MCF 10A (cell line): Measurements from ENCODE around the gene GBE1. TPM values are rescaled to one million over a fixed set of nuclear protein-coding genes. Genes with fewer than 3 reads are reported as not detected.
A peak's percentile ranks its signal among the peaks of the same experiment; 100 is the strongest.
"Not testable (repeated sequence)": the region's sequence is repeated elsewhere in the genome, so short reads cannot be mapped to it uniquely, and the experiment has no call there.

Source experiments
- BruUV-seq: library from RNA; stranded (reverse); fragments of 400-500 nt; replicated peaks from 2 replicates; lab custom pipeline; 2021; lab: Mats Ljungman, UMichigan
- CTCF ChIA-PET: fragments of 300-600 bp; sonication (Branson Sonifier 250); formaldehyde crosslinking; extraction: SDS; loops from one replicate; lab custom pipeline; 2021; ENCODE audit warnings: antibody characterized with exemption, inconsistent platforms; lab: Yijun Ruan, JAX
- POLR2A ChIA-PET: fragments of 300-600, 350-650 bp; sonication (Branson Sonifier 250); formaldehyde crosslinking; extraction: SDS; loops from one replicate; lab custom pipeline; 2020; ENCODE audit warnings: antibody characterized with exemption, inconsistent platforms; lab: Yijun Ruan, JAX
- DNase-seq: peaks from one replicate; pipeline ENCODE4 v3.0.0-alpha.2; 2018; ENCODE audit not compliant: unreplicated experiment
- H3K27ac Mint-ChIP-seq: one replicate; pipeline ENCODE4 v1.8.0; 2022; ENCODE audit warnings: mild to moderate bottlenecking, low read depth, mixed read lengths; ENCODE audit not compliant: unreplicated experiment
- H3K27me3 Mint-ChIP-seq: one replicate; pipeline ENCODE4 v1.8.0; 2022; ENCODE audit warnings: mixed read lengths; ENCODE audit not compliant: insufficient read depth, unreplicated experiment
- H3K36me3 Mint-ChIP-seq: one replicate; pipeline ENCODE4 v1.8.0; 2022; ENCODE audit warnings: mild to moderate bottlenecking, moderate library complexity, mixed read lengths; ENCODE audit not compliant: insufficient read depth, unreplicated experiment
- H3K4me1 Mint-ChIP-seq: one replicate; pipeline ENCODE4 v1.8.0; 2022; ENCODE audit warnings: mixed read lengths; ENCODE audit not compliant: insufficient read depth, unreplicated experiment
- H3K4me3 Mint-ChIP-seq: one replicate; pipeline ENCODE4 v1.8.0; 2022; ENCODE audit warnings: mild to moderate bottlenecking, moderate library complexity, mixed read lengths; ENCODE audit not compliant: unreplicated experiment
- H3K9me3 Mint-ChIP-seq: one replicate; pipeline ENCODE4 v1.8.0; 2022; ENCODE audit warnings: mixed read lengths; ENCODE audit not compliant: unreplicated experiment
- intact Hi-C: fragments of 100-400 bp; cut with micrococcal nuclease; formaldehyde crosslinking; loops from 2 replicates; pipeline ENCODE4 v1.14.1; 2022
- total RNA-seq: library from RNA; stranded (reverse); gene quantifications from 2 replicates; pipeline ENCODE4 v1.2.3, GENCODE V29; 2022
- TF ChIP-seq, protein P1 (sequence below): fragments of 200-600 bp; IDR thresholded peaks from one replicate; pipeline ENCODE4 v1.8.0; 2022; ENCODE audit warnings: antibody characterized with exemption, mild to moderate bottlenecking; ENCODE audit not compliant: unreplicated experiment

The GBE1 gene
- total RNA-seq, 1 experiment from 2014 or later: 41.8 TPM

DNA sequence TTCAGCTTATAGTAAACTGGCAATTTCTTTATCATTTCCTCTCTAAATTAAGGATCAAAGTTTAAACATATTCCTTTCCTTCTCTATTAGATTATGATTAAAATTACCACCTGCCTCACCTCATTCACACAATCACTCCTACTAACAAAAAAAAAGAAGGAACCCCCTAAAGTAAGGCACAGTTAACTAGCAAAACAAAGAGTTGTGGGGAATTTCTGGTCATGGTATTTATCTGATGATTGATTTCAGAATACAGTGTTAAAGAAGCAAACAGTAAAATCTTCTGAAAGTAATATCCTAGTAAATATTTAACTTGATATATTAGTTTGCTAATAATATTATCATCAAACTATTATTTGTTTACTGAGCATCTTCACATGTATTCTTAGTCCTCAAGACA, 8.8 kb downstream of the GBE1 start:
- no peaks in the 10 kb centered on the region for H3K27me3 Mint-ChIP-seq
- H3K27ac Mint-ChIP-seq: no peak overlapping the region
- CTCF ChIA-PET: interaction anchor here (0.7 to 1.1 kb wide), 2 partner anchors 11 to 29 kb away, joined by 3 read pairs; no protein-coding TSS in a partner anchor
- TF ChIP-seq, protein P1, sequence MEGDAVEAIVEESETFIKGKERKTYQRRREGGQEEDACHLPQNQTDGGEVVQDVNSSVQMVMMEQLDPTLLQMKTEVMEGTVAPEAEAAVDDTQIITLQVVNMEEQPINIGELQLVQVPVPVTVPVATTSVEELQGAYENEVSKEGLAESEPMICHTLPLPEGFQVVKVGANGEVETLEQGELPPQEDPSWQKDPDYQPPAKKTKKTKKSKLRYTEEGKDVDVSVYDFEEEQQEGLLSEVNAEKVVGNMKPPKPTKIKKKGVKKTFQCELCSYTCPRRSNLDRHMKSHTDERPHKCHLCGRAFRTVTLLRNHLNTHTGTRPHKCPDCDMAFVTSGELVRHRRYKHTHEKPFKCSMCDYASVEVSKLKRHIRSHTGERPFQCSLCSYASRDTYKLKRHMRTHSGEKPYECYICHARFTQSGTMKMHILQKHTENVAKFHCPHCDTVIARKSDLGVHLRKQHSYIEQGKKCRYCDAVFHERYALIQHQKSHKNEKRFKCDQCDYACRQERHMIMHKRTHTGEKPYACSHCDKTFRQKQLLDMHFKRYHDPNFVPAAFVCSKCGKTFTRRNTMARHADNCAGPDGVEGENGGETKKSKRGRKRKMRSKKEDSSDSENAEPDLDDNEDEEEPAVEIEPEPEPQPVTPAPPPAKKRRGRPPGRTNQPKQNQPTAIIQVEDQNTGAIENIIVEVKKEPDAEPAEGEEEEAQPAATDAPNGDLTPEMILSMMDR: no peak
- no TSS peak for BruUV-seq
- POLR2A ChIA-PET: interaction anchor here (2.0 kb wide), 1 partner anchor 9 kb away, joined by 10 read pairs; no protein-coding TSS in a partner anchor
- H3K36me3 Mint-ChIP-seq: peaks cover 15% of the 10 kb centered on the region
- H3K4me3 Mint-ChIP-seq: no peak overlapping the region
- intact Hi-C loops: no loop called here
- H3K9me3 Mint-ChIP-seq: peaks cover 30% of the 10 kb centered on the region
- peaks cover 33% of the 10 kb centered on the region for H3K4me1 Mint-ChIP-seq
- DNase-seq: no peak

DNA sequence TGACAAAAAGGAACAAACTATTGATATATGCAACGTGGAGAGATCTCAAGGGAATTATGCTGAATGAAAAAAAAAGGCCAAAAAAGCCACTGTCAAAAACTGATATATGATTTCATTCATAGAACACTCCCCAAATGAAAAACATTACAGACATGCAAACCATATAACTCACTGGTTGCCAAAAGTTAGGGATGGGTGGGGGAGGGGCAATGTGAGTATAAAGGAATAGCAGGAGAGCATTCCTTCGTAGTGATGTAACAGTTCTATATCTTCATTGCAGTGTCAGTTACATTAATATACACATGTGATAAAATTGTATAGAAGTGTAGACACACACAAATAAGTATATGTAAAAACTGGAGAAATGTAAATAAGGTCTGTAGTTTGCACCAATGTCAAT, 12.2 kb downstream of the GBE1 start:
- Mint-ChIP-seq H3K4me1 (peaks cover 15% of the 10 kb centered on the region), H3K4me3 (no peak overlapping the region), H3K27me3 (no peaks in the 10 kb centered on the region), H3K36me3 (peaks cover 15% of the 10 kb centered on the region), H3K27ac (no peak overlapping the region), H3K9me3 (peaks cover 6% of the 10 kb centered on the region)
- ChIA-PET CTCF (interaction anchor here (0.7 kb wide), 1 partner anchor 519 kb away, joined by 3 read pairs; no protein-coding TSS in a partner anchor), POLR2A (no interaction called here)
- TF ChIP-seq, protein P1: no peak
- DNase-seq: peak; percentile 42
- intact Hi-C loops: no loop called here
- no TSS peak for BruUV-seq

DNA sequence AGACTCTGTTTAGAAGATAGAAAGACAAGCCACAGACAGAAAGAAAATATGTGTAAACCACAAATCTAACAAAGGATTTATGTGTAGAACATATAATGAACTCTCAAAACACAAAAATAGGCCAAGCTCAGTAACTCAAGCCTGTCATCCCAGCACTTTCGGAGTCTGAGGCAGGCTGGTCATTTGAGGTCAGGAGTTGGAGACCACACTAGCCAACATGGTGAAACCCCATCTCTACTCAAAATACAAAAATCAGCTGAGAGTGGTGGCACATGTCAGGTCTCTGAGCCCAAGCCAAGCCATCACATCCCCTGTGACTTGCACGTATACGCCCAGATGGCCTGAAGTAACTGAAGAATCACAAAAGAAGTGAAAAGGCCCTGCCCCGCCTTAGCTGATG, 14.2 kb downstream of the GBE1 start:
- Mint-ChIP-seq H3K36me3 (peaks cover 15% of the 10 kb centered on the region), H3K4me1 (peaks cover 34% of the 10 kb centered on the region)
- H3K4me3 Mint-ChIP-seq, H3K27ac Mint-ChIP-seq, DNase-seq, intact Hi-C loops, BruUV-seq, H3K9me3 Mint-ChIP-seq, H3K27me3 Mint-ChIP-seq: not testable (repeated sequence)
- ChIA-PET POLR2A (interaction anchor here (1.3 to 5.0 kb wide), 2 partner anchors 10 to 14 kb away, joined by 5 to 40 read pairs; partner anchors contain the start of gene GBE1), CTCF (interaction anchor here (0.6 to 2.9 kb wide), 3 partner anchors 13 to 22 kb away, joined by 3 to 9 read pairs (median 3); no protein-coding TSS in a partner anchor)

DNA sequence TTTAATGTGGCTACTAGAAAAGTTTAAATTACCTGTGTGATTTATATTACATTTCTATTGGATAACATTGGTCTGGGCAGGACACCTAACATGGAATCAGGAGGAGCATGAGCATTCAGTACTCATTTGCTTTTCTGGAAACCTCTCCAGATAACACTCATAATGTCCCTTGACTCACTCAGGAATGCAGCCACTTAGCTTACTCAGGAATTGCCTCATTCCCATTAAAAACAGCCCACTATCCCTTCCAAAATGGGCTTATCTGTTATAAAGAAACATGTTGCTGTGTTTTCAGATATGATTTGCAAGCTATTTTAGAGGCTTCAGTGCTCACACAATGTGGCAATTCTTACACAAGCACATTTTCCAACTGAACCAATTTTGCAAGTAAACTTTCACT, 17.1 kb downstream of the GBE1 start:
- no peaks in the 10 kb centered on the region for H3K9me3 Mint-ChIP-seq
- H3K4me1 Mint-ChIP-seq: peaks cover 38% of the 10 kb centered on the region
- H3K4me3 Mint-ChIP-seq: no peak overlapping the region
- POLR2A ChIA-PET: interaction anchor here (0.7 to 5.0 kb wide), 11 partner anchors 9 to 23 kb away, joined by 3 to 40 read pairs (median 5); partner anchors contain the start of gene GBE1
- intact Hi-C loops: no loop called here
- CTCF ChIA-PET: interaction anchor here (0.7 to 1.1 kb wide), 4 partner anchors 12 to 18 kb away, joined by 3 read pairs; no protein-coding TSS in a partner anchor
- H3K27ac Mint-ChIP-seq: peak overlapping the region; percentile 94
- peak; percentile 80 for DNase-seq
- H3K27me3 Mint-ChIP-seq: no peaks in the 10 kb centered on the region
- H3K36me3 Mint-ChIP-seq: peaks cover 15% of the 10 kb centered on the region
- TF ChIP-seq, protein P1: no peak
- no TSS peak for BruUV-seq
